Activated CD4-positive, alpha-beta T cell treated with anti-CD3 and anti-CD28 coated beads, Interleukin-2, amount 10 ng/mL, durations not matched to agents 7 days and 5 days (primary cell): ENCODE results near the gene GOLGA8S. TPM values are rescaled to one million over a fixed set of nuclear protein-coding genes. Genes with fewer than 3 reads are reported as not detected.
"Not testable (repeated sequence)": the region's sequence is repeated elsewhere in the genome, so short reads cannot be mapped to it uniquely, and the experiment has no call there.

ENCODE experiments used
- CTCF ChIA-PET: fragments of 350-600 bp; sonication (Branson Sonifier 250); formaldehyde crosslinking; loops from one replicate; lab custom pipeline; 2021; ENCODE audit warnings: antibody characterized with exemption; lab: Charles Lee
- POLR2A ChIA-PET: fragments of 350-600 bp; sonication (Branson Sonifier 250); formaldehyde crosslinking; loops from one replicate; lab custom pipeline; 2021; ENCODE audit warnings: antibody characterized with exemption; lab: Charles Lee
- DNase-seq: peaks from one replicate; pipeline ENCODE4 v3.0.0-alpha.2; 2020
- H3K27ac Mint-ChIP-seq: one replicate; pipeline ENCODE4 v1.8.0; 2021; ENCODE audit warnings: mild to moderate bottlenecking, moderate library complexity, mixed read lengths
- H3K27me3 Mint-ChIP-seq: one replicate; pipeline ENCODE4 v1.8.0; 2021; ENCODE audit warnings: mixed read lengths
- H3K36me3 Mint-ChIP-seq: one replicate; pipeline ENCODE4 v1.8.0; 2021; ENCODE audit warnings: low read depth, mixed read lengths
- H3K4me1 Mint-ChIP-seq: one replicate; pipeline ENCODE4 v1.8.0; 2021; ENCODE audit warnings: mixed read lengths
- H3K4me3 Mint-ChIP-seq: one replicate; pipeline ENCODE4 v1.8.0; 2021; ENCODE audit warnings: mild to moderate bottlenecking, moderate library complexity, mixed read lengths
- H3K9me3 Mint-ChIP-seq: one replicate; pipeline ENCODE4 v1.8.0; 2021; ENCODE audit warnings: mixed read lengths
- total RNA-seq, 2 experiments: library from RNA; stranded (reverse); gene quantifications; one replicate each; pipeline ENCODE4 v1.2.3, GENCODE V29; 2021

The GOLGA8S gene, protein sequence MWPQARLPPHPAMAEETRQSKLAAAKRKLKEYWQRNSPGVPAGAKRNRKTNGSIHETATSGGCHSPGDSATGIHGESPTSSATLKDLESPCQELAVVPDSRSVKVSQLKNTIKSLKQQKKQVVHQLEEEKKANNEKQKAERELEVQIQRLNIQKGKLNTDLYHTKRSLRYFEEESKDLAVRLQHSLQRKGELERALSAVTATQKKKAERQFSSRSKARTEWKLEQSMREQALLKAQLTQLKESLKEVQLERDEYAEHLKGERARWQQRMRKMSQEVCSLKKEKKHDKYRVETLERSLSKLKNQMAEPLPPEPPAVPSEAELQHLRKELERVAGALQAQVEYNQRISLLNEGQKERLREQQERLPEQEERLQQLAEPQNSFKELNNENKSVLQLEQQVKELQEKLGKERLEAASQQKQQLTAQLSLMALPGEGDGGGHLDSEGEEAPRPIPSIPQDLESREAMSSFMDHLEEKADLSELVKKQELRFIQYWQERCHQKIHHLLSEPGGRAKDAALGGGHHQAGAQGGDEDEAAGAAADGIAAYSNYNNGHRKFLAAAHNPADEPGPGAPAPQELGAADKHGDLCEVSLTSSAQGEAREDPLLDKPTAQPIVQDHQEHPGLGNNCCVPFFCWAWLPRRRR
- under 1 TPM; 0.20 to 0.31 TPM for total RNA-seq

DNA sequence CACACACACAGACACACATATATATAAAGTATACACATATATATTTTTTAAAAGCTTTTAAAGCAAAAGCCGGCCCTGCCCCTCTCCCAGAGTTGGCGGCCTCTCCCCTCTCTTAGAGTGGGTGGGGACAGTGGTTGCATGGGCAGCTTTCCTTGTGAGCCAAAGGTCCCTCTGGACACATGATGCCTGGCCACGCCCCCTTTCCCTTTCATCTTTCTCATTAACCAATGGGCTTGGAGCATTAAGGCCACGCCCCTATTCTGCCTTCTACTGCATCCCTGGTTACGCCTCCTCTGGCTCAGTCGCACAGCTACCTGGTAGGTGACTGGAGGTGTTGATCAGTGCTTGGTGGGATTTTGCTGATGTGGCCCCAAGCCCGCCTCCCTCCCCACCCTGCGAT is at the start of gene GOLGA8S:
Gene GOLGA8S (plus strand): TSS at position 301 of the 400 bp plus-strand sequence. CDS start 62 bp downstream, at position 363.
- H3K27me3 Mint-ChIP-seq, H3K4me3 Mint-ChIP-seq, H3K9me3 Mint-ChIP-seq, DNase-seq, CTCF ChIA-PET, H3K4me1 Mint-ChIP-seq, H3K36me3 Mint-ChIP-seq, H3K27ac Mint-ChIP-seq, POLR2A ChIA-PET: not testable (repeated sequence)

DNA sequence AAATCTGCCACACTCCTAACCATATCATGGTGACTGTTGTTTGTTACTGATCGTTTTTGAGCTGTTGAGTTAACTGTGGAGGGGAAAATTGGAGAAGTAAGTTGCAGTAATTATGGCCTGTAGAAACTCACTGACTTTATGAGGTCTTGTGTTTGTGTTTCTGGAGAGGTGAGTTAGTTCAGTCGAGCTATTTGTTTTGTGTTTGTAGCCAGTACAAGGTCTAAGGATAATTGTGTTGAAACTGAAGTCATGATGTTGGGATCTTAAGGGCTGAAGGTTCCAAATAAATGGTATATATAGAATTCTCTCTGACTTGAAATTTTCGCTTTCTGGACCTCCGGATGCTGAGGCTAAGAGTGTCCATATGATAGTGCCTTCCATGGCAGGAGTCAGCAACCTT is 49.7 kb upstream of the GOLGA8S start:
- peak overlapping the region; percentile 93 for H3K27ac Mint-ChIP-seq
- H3K36me3 Mint-ChIP-seq, result peaks cover 23% of the 10 kb centered on the region
- H3K9me3 Mint-ChIP-seq, POLR2A ChIA-PET, CTCF ChIA-PET, DNase-seq, H3K27me3 Mint-ChIP-seq: not testable (repeated sequence)
- peaks cover 28% of the 10 kb centered on the region for H3K4me1 Mint-ChIP-seq
- peak overlapping the region; percentile 87 for H3K4me3 Mint-ChIP-seq

DNA sequence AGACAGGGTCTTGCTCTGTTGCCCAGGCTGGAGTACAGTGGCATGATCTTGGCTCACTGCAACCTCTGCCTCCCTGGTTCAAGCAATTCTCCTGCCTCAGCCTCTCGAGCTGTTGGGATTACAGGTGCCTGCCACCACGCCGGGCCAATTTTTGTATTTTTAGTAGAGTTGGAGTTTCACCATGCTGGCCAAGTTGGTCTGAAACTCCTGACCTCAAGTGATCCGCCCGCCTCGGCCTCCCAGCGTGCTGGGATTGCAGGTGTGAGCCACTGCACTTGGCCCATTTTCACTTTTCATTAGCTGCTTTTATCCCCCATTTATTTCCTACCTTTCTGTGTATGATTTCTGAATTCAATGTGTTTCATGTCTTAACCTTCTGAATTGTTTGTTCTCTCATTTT is 48.6 kb upstream of the GOLGA8S start:
- DNase-seq, CTCF ChIA-PET, H3K27ac Mint-ChIP-seq, H3K9me3 Mint-ChIP-seq, POLR2A ChIA-PET, H3K27me3 Mint-ChIP-seq: not testable (repeated sequence)
- Mint-ChIP-seq H3K4me3 (peak overlapping the region; percentile 10), H3K36me3 (peaks cover 25% of the 10 kb centered on the region), H3K4me1 (peaks cover 28% of the 10 kb centered on the region)

DNA sequence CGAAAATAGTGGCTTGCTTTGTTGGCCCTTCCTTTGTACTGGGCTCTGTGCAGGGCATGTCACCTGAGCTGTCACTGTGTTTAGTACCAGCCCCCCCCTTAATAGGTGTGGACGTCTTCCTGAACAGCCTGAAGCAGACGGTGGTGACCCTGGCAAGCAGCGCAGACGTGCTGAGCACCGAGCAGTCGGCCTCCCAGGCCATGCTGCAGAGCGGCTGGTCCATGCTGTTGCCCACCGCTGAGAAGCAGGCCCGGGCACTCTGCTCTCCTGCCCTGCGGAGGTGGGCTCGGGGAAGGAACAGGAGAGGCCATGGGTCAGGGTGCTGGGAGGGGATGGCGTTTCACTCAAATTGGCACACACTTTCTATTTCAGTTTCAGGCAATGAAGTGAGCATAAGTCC is 43.3 kb upstream of the GOLGA8S start:
- Mint-ChIP-seq H3K36me3 (peaks cover 24% of the 10 kb centered on the region), H3K4me1 (peaks cover 11% of the 10 kb centered on the region)
- DNase-seq, H3K9me3 Mint-ChIP-seq, H3K27ac Mint-ChIP-seq, CTCF ChIA-PET, H3K4me3 Mint-ChIP-seq, POLR2A ChIA-PET, H3K27me3 Mint-ChIP-seq: not testable (repeated sequence)

DNA sequence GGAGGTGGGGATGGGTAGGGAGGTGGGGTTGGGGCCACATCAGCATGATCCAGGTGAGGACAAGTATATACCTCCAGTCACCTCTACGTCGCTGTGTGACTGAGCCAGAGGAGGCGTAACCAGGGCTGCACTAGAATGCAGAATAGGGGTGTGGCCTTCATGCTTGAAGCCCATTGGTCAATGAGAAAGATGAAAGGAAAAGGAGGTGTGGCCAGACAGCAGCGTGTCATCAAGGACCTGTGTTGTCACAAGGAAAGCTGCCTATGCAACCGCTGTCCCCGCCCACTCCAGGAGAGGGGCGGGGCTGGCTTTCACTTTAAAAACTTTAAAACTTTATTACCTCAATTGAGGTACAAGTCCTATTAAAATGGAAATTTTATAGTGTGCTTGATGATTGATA is 20.5 kb upstream of the GOLGA8S start, which contains the start of gene GOLGA6L26:
Gene GOLGA6L26 (minus strand): TSS at position 101 of the 400 bp plus-strand sequence. CDS start 61 bp downstream, at position 40.
- POLR2A ChIA-PET, H3K4me3 Mint-ChIP-seq, H3K36me3 Mint-ChIP-seq, DNase-seq, H3K27me3 Mint-ChIP-seq, H3K4me1 Mint-ChIP-seq, H3K27ac Mint-ChIP-seq, H3K9me3 Mint-ChIP-seq, CTCF ChIA-PET: not testable (repeated sequence)

DNA sequence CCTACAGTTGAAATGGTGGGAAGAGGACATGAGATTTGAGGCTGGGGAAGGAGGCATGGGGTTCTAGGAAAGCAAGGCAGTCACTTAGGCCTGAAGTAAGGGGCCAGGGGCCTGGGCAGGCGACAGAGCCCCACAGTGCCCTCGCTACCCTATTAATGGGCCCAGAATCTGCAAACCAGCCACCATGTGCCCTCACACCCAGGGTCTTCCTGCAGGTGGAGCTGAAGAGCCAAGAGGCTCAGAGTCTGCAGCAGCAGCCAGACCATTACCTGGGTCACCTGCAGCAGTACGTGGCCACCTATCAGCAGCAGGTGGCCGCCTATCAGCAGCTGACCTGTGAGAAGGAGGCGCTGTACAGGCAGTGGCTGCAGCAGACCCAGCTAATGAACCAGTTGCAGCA is 8.1 kb downstream of the GOLGA8S start:
- H3K36me3 Mint-ChIP-seq, CTCF ChIA-PET, DNase-seq, POLR2A ChIA-PET, H3K4me3 Mint-ChIP-seq, H3K27me3 Mint-ChIP-seq, H3K9me3 Mint-ChIP-seq, H3K4me1 Mint-ChIP-seq, H3K27ac Mint-ChIP-seq: not testable (repeated sequence)

DNA sequence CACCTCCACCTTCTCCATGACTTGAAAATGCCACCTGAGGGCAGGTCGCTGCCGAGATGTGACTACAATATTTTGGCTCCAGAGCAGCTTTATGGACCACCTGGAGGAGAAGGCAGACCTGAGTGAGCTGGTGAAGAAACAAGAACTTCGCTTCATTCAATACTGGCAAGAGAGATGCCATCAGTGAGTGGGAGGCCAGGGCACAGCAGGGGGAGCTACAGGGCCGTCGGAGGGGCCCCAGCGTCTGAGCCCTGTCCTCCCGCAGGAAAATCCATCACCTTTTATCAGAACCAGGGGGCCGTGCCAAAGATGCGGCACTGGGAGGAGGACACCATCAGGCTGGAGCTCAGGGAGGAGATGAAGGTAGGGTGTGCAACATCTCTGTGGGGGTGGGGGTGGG is 9.7 kb downstream of the GOLGA8S start:
- H3K4me3 Mint-ChIP-seq, CTCF ChIA-PET, POLR2A ChIA-PET, H3K27me3 Mint-ChIP-seq, H3K9me3 Mint-ChIP-seq, H3K27ac Mint-ChIP-seq, DNase-seq, H3K36me3 Mint-ChIP-seq, H3K4me1 Mint-ChIP-seq: not testable (repeated sequence)

DNA sequence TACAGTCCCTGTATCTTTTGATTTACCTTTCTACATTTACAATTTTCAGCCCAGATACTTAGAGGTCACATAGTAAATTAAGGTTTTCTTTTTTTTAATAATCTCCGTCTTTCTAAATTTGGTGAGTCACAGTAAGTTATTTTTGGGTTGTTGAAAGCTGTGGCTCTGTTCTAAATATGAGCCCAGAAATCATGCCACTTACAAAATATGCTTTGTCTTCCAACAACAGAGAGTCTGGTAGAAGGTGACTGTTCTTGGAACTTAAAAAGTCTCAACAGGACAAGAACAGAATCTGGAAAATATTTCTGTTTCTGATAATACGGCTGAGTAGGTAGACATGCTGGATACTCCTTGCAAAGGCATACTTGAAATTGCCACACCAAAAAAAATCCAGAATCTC is 16.0 kb downstream of the GOLGA8S start:
- CTCF ChIA-PET, result no interaction called here
- Mint-ChIP-seq H3K4me3 (no peak overlapping the region), H3K27ac (no peak overlapping the region), H3K4me1 (no peaks in the 10 kb centered on the region), H3K36me3 (no peaks in the 10 kb centered on the region), H3K9me3 (no peaks in the 10 kb centered on the region), H3K27me3 (no peaks in the 10 kb centered on the region)
- DNase-seq, result no peak
- POLR2A ChIA-PET, result no interaction called here

DNA sequence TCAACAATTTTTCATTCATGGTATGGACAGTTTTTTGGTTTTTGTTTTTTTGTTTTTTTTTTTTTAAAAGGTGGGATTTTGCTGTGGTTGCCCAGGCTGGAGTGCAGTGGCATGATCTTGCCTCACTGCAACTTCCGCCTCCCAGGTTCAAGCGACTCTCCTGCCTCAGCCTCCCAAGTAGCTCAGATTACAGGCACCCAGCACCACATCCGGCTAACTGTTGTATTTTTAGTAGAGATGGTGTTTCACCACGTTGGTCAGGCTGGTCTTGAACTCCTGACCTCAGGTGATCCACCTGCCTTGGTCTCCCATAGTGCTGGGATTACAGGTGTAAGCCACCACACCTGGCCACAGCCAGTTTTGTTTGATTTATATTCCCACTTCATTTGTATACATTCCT is 16.6 kb downstream of the GOLGA8S start:
- H3K9me3 Mint-ChIP-seq, CTCF ChIA-PET, POLR2A ChIA-PET, H3K4me1 Mint-ChIP-seq, DNase-seq, H3K36me3 Mint-ChIP-seq, H3K27ac Mint-ChIP-seq, H3K27me3 Mint-ChIP-seq, H3K4me3 Mint-ChIP-seq: not testable (repeated sequence)

DNA sequence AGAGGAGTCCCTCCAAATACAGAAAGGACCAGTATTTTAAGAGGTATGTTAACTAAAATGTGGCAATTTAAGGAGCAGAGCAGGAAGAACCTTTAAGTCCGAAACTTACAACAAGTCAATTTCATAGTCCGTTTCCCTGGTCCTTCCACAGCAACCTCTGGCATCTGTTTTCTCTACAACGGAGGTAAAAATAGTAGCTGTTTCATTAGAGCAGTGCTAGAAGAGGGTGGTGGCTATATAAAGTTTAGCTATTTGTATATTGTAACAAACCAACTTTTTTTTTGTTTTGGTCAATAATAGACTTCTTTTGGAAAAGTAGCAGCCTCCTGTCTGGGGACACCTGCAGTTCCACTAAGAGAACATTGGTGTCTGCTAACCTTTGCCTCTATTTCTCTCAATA is 17.3 kb downstream of the GOLGA8S start:
- H3K27ac Mint-ChIP-seq, H3K36me3 Mint-ChIP-seq, H3K9me3 Mint-ChIP-seq, POLR2A ChIA-PET, H3K27me3 Mint-ChIP-seq, CTCF ChIA-PET, H3K4me3 Mint-ChIP-seq, H3K4me1 Mint-ChIP-seq, DNase-seq: not testable (repeated sequence)

DNA sequence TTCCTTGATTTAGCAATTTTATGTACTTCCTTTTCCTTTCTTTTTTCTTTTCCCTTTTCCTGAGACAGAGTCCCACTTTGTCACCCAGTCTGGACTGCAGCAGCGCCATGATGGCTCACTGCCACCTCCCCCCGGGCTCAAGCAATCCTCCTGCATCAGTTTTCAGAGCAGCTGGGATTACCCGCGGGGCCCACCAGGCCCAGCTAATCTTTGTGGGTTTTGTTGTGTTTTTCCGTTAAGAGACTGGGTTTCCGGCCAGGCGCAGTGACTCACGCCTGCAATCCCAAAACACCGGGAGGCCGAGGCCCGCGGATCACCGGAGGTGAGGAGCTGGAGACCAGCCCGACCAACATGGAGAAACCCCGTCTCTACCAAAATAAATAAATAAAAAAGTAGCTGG is 17.7 kb downstream of the GOLGA8S start:
- Mint-ChIP-seq H3K36me3 (no peaks in the 10 kb centered on the region), H3K4me3 (no peak overlapping the region), H3K9me3 (no peaks in the 10 kb centered on the region), H3K27me3 (peaks cover 3% of the 10 kb centered on the region), H3K4me1 (no peaks in the 10 kb centered on the region), H3K27ac (no peak overlapping the region)
- ChIA-PET POLR2A (no interaction called here), CTCF (no interaction called here)
- no peak for DNase-seq

DNA sequence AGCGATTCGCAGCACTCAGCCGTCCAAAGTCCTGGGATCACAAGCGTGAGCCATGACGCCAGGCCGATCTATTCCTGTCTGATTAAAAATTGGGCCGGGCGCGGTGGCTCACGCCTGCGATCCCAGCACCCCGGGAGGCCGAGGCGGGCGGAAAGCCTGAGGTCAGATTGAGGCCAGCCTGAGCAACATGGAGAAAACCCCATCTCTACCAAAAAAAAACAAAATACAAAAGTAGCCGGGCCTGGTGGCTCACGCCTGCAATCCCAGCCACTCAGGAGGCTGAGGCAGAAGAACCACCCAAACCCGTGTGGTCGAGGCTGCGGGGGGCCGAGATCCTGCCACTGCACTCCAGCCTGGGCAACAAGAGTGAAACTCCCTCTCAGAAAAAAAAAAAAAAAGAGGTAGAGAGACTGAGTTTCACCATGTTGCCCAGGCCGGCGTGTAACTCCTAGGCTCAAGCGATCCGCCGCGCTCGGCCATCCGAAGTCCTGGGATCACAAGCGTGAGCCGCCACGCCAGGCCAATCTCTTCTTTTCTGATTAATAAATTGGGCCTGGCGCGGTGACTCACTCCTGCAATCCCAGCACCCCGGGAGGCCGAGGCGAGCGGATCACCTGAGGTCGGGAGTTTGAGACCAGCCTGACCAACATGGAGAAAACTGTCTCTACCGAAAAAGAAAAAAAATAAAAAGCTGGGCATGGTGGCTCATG is 18.5 kb downstream of the GOLGA8S start:
- H3K36me3 Mint-ChIP-seq, H3K4me3 Mint-ChIP-seq, H3K9me3 Mint-ChIP-seq, H3K4me1 Mint-ChIP-seq, POLR2A ChIA-PET, H3K27me3 Mint-ChIP-seq, CTCF ChIA-PET, H3K27ac Mint-ChIP-seq, DNase-seq: not testable (repeated sequence)

DNA sequence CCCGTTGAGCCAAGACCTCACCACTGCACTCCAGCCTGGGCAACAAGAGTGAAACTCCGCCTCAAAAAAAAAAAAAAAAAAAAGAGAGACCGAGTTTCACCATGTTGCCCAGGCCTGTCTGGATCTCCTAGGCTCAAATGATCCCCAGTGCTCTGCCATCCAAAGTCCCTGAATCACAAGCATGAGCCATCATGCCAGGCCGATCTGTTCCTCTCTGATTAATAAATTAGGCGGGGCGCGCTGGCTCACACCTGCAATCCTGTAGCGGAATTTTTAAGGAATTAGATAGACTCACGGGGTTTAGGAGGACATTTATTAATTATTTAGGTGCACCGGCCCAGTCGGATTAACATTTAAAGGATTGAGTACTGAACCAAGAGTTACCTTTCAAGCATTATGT is 19.7 kb downstream of the GOLGA8S start:
- POLR2A ChIA-PET, H3K4me3 Mint-ChIP-seq, H3K36me3 Mint-ChIP-seq, H3K4me1 Mint-ChIP-seq, H3K27me3 Mint-ChIP-seq, H3K9me3 Mint-ChIP-seq, DNase-seq, H3K27ac Mint-ChIP-seq, CTCF ChIA-PET: not testable (repeated sequence)
